MM.1S (cell line): ENCODE results near the gene SPATC1L.

Experiments
- DNase-seq: peaks from one replicate; pipeline ENCODE4 v3.0.0-alpha.2; 2015
- H2AFZ ChIP-seq: fragments of 300-600 bp; sonication (generic); 2 replicates; pipeline ENCODE4 v1.6.0; 2016; ENCODE audit warnings: antibody characterized with exemption, low read length
- H3F3A ChIP-seq: fragments of 300-600 bp; sonication (generic); 2 replicates; pipeline ENCODE4 v1.6.1; 2016; ENCODE audit warnings: mild to moderate bottlenecking, antibody characterized with exemption, low read length, moderate library complexity, mixed read lengths; ENCODE audit not compliant: insufficient read depth
- H3K27ac ChIP-seq: fragments of 300-600 bp; sonication (generic); 2 replicates; pipeline ENCODE4 v1.5.1; 2016; ENCODE audit warnings: mild to moderate bottlenecking, low read length
- H3K27me3 ChIP-seq: fragments of 300-600 bp; sonication (generic); replicated peaks from 2 replicates; pipeline ENCODE4 v1.6.0; 2016; ENCODE audit warnings: low read length; ENCODE audit not compliant: insufficient read depth
- H3K36me3 ChIP-seq: fragments of 300-600 bp; sonication (generic); replicated peaks from 2 replicates; pipeline ENCODE4 v1.6.1; 2016; ENCODE audit warnings: mild to moderate bottlenecking, low read length, mixed read lengths; ENCODE audit not compliant: insufficient read depth
- H3K4me1 ChIP-seq: fragments of 300-600 bp; sonication (generic); 2 replicates; pipeline ENCODE4 v1.6.1; 2016; ENCODE audit warnings: low read length, mixed read lengths
- H3K4me2 ChIP-seq: fragments of 300-600 bp; sonication (generic); 2 replicates; pipeline ENCODE4 v1.6.0; 2016; ENCODE audit warnings: low read depth, low read length
- H3K4me3 ChIP-seq: fragments of 300-600 bp; sonication (generic); 2 replicates; pipeline ENCODE4 v1.5.1; 2016; ENCODE audit warnings: low read length, mixed read lengths
- H3K79me2 ChIP-seq: fragments of 300-600 bp; sonication (generic); 2 replicates; pipeline ENCODE4 v1.6.1; 2016; ENCODE audit warnings: mixed run types, low read length, mixed read lengths
- H3K9ac ChIP-seq: fragments of 300-600 bp; sonication (generic); 2 replicates; pipeline ENCODE4 v1.6.1; 2016; ENCODE audit warnings: low read length, mixed read lengths
- H3K9me2 ChIP-seq: fragments of 300-600 bp; sonication (generic); replicated peaks from 2 replicates; pipeline ENCODE4 v1.6.1; 2016; ENCODE audit warnings: mild to moderate bottlenecking, low read length, mixed read lengths; ENCODE audit not compliant: insufficient read depth
- H3K9me3 ChIP-seq: fragments of 300-600 bp; sonication (generic); replicated peaks from 2 replicates; pipeline ENCODE4 v1.6.1; 2016; ENCODE audit warnings: mild to moderate bottlenecking, low read length, mixed read lengths; ENCODE audit not compliant: insufficient read depth
- H4K20me1 ChIP-seq: fragments of 300-600 bp; sonication (generic); 2 replicates; pipeline ENCODE4 v1.6.1; 2016; ENCODE audit warnings: mild to moderate bottlenecking, low read length, moderate library complexity, mixed read lengths; ENCODE audit not compliant: insufficient read depth
- CTCF ChIP-seq: fragments of 300-600 bp; sonication (generic); IDR thresholded peaks from 2 replicates; pipeline ENCODE4 v1.5.1; 2016; ENCODE audit warnings: antibody characterized with exemption, low read length, mixed read lengths
- EZH2 ChIP-seq: fragments of 300-600 bp; sonication (generic); optimal IDR thresholded peaks from 2 replicates; pipeline ENCODE3; 2017; ENCODE audit warnings: low read depth, mild to moderate bottlenecking, antibody characterized with exemption, low read length, mixed read lengths
- EZH2phosphoT487 ChIP-seq: fragments of 300-600 bp; sonication (generic); IDR thresholded peaks from 2 replicates; pipeline ENCODE4 v1.6.1; 2018; ENCODE audit warnings: antibody characterized with exemption, low read length

The SPATC1L gene

GRCh38 chr21:46216132-46216747, 32.0 kb upstream of the SPATC1L start:
- Histone ChIP-seq H3K36me3 (no peaks in the 10 kb centered on the region; the same call in 1 of the 2 replicates), H3K27me3 (no peaks in the 10 kb centered on the region), H3F3A (no peaks in the 10 kb centered on the region), H4K20me1 (no peaks in the 10 kb centered on the region), H3K4me1 (no peaks in the 10 kb centered on the region), H2AFZ (no peak overlapping the region), H3K9me2 (no peaks in the 10 kb centered on the region), H3K9me3 (no peaks in the 10 kb centered on the region), H3K4me2 (no peak overlapping the region), H3K4me3 (no peak overlapping the region), H3K79me2 (peaks cover 18% of the 10 kb centered on the region; the same call in 1 of the 2 replicates), H3K9ac (no peak overlapping the region), H3K27ac (no peak overlapping the region)
- no peak for DNase-seq
- TF ChIP-seq EZH2phosphoT487 (no peak), EZH2 (no peak), CTCF (no peak)

DNA sequence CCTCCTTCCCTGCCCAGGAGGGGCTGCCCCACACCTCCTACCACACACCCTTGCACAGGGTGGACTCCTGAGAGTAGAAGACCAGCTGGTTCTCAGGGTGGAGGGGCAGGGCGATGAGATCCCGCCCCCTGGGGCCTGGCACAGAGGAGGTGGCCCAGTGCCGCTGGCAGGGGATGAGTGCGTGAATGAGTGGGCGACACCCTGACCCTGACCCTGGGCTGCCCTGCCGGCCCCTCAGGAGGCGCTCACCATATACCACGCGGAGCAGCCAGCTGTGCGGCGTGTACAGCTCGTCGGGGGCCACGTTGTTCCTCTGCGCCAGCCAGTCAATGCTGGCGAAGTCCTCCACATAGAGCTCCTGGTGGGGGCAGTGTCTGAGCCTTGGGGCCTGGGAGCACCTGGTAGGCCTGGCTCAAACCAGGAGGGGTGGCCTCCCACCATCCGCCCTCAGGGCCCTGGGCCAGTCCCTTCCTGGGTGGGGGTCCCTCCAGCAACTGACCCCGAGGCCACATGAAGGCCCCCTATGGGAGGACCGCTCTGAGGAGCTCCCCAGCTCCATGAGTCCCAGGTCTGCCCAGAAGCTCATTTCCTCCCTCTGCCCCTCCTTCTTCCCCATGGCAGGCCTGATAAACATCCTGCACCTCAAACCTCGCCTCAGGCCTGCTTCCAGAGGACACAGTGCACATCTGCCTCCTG, 31.3 kb upstream of the SPATC1L start:
- Histone ChIP-seq H3K4me3 (no peak overlapping the region), H3K79me2 (peaks cover 13% of the 10 kb centered on the region; the same call in 1 of the 2 replicates), H3K4me1 (no peaks in the 10 kb centered on the region), H2AFZ (no peak overlapping the region), H3K27me3 (no peaks in the 10 kb centered on the region), H4K20me1 (no peaks in the 10 kb centered on the region), H3K9ac (no peak overlapping the region), H3K27ac (no peak overlapping the region), H3K9me2 (no peaks in the 10 kb centered on the region), H3K9me3 (no peaks in the 10 kb centered on the region), H3K4me2 (no peak overlapping the region), H3K36me3 (no peaks in the 10 kb centered on the region; the same call in 1 of the 2 replicates), H3F3A (no peaks in the 10 kb centered on the region)
- no peak for DNase-seq
- no peak for TF ChIP-seq EZH2
- TF ChIP-seq EZH2phosphoT487 = no peak
- no peak for TF ChIP-seq CTCF

- Histone ChIP-seq H3K79me2 (0 out of 2 replicates have a peak, but pooled peaks cover 5% of the 10 kb centered on the region), H3K27ac (no peak overlapping the region), H3K4me2 (no peak overlapping the region), H3K27me3 (no peaks in the 10 kb centered on the region), H3F3A (no peaks in the 10 kb centered on the region), H3K9me3 (no peaks in the 10 kb centered on the region), H3K4me3 (no peak overlapping the region), H3K9ac (no peak overlapping the region), H3K4me1 (no peaks in the 10 kb centered on the region), H4K20me1 (no peaks in the 10 kb centered on the region), H2AFZ (no peak overlapping the region), H3K9me2 (no peaks in the 10 kb centered on the region), H3K36me3 (no peaks in the 10 kb centered on the region)
- no peak for DNase-seq
- TF ChIP-seq CTCF (no peak), EZH2phosphoT487 (no peak)
Observed at GRCh38 chr21:46214478-46215340, 30.4 kb upstream of the SPATC1L start.
